ELR (cell line): ENCODE results near the gene PARP1.

Experiments
- DNase-seq: peaks from one replicate; pipeline ENCODE4 v3.0.0-alpha.2; 2015; ENCODE audit warnings: low read depth

PARP1 gene

GRCh38 chr1:226405411-226405988 is 2.4 kb downstream of the PARP1 start:
- no peak for DNase-seq

GRCh38 chr1:226404904-226405222 is 3.0 kb downstream of the PARP1 start:
- DNase-seq = no peak

GRCh38 chr1:226404063-226404903 is 3.6 kb downstream of the PARP1 start:
- DNase-seq = peak; percentile 18

GRCh38 chr1:226403201-226404034 is 4.5 kb downstream of the PARP1 start:
- DNase-seq = peak; percentile 48

- DNase-seq = no peak
Observed at GRCh38 chr1:226402739-226403165, 5.1 kb downstream of the PARP1 start.

- DNase-seq = no peak
Observed at GRCh38 chr1:226401355-226402303, 6.3 kb downstream of the PARP1 start.

GRCh38 chr1:226400519-226401354 is 7.2 kb downstream of the PARP1 start:
- no peak for DNase-seq

GRCh38 chr1:226397955-226398636 is 9.8 kb downstream of the PARP1 start:
- DNase-seq = no peak

- no peak for DNase-seq
Observed at GRCh38 chr1:226397011-226397926, 10.6 kb downstream of the PARP1 start.

GRCh38 chr1:226395753-226396152 is 12.1 kb downstream of the PARP1 start:
- DNase-seq = no peak

- no peak for DNase-seq
Observed at GRCh38 chr1:226394462-226394861, 13.4 kb downstream of the PARP1 start.

GRCh38 chr1:226390681-226391080 is 17.2 kb downstream of the PARP1 start:
- DNase-seq = no peak

- no peak for DNase-seq
Observed at GRCh38 chr1:226388131-226388530, 19.8 kb downstream of the PARP1 start.

GRCh38 chr1:226384717-226385116 is 23.2 kb downstream of the PARP1 start:
- no peak for DNase-seq

- DNase-seq = no peak
Observed at GRCh38 chr1:226384040-226384439, 23.9 kb downstream of the PARP1 start.

- no peak for DNase-seq
Observed at GRCh38 chr1:226382030-226382429, 25.9 kb downstream of the PARP1 start.

GRCh38 chr1:226381226-226381998 is 26.5 kb downstream of the PARP1 start:
- DNase-seq = no peak

GRCh38 chr1:226378071-226378470 is 29.8 kb downstream of the PARP1 start:
- no peak for DNase-seq
